GM21447 (cell line): ENCODE data around the gene OR6P1.

Source experiments
- ATAC-seq: cut with Tn5 transposase; IDR thresholded peaks from one replicate; pipeline ENCODE4 v1.9.1; 2021; ENCODE audit not compliant: unreplicated experiment

OR6P1 gene

DNA sequence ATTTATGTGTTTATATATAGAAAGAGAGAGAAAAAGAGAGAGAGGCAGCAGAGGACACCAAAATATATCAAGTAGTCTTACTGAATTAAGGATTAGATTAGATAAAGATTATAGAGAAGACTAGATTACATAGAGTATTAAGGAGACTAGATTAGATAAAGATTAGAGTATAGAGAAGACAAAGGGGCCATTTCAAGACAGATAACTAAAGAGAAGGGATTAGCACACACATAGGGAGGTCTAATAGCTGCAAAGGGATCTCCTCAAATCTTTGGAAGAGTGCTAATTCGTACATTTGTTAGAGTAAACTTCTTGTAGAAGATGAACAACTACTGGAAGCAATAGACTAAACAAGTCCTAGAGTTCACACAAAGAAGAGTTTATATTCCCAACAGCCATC, 50.4 kb downstream of the OR6P1 start:
- ATAC-seq, result no peak

DNA sequence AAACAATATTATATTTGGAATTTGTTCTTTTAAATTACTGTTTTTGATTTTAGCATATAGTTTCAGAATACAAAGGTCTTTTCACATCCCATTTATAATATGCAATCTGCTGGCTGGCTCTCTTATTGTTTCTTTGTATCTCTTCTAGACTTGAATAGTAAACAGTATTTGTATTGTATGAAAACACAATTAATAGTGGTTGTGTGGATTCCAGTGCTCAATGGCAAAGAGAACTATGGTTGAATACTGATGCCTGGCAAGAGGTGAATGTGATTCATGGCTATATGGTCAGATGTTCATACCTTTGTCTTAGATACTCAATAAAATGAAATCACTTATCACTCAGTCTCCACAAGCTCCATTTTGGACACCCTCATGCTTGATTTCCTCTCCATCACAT, 53.4 kb downstream of the OR6P1 start:
- no peak for ATAC-seq
